HCT116 (cell line): ENCODE results near the gene CHAD. TPM values are rescaled to one million over a fixed set of nuclear protein-coding genes. Genes with fewer than 3 reads are reported as not detected.

ENCODE experiments used
- ATAC-seq: fragments of 200-7000 bp; cut with Tn5 transposase; 2 replicates; pipeline ENCODE4 v1.9.1; 2020; ENCODE audit warnings: mild to moderate bottlenecking, moderate library complexity
- BruUV-seq: library from RNA; stranded (reverse); fragments of 400-500 nt; replicated peaks from 2 replicates; lab custom pipeline; 2021; lab: Mats Ljungman, UMichigan
- CTCF ChIA-PET: fragments of 300-600 bp; sonication (Branson Sonifier 250); formaldehyde crosslinking; loops from one replicate; lab custom pipeline; 2021; ENCODE audit warnings: antibody characterized with exemption; lab: Charles Lee
- POLR2A ChIA-PET: fragments of 300-600, 350-600 bp; sonication (Branson Sonifier 250); formaldehyde crosslinking; loops from one replicate; lab custom pipeline; 2021; ENCODE audit warnings: antibody characterized with exemption; lab: Charles Lee
- RAD21 ChIA-PET, 2 experiments: fragments of 300-600 bp; sonication (Branson Sonifier 250); formaldehyde crosslinking; loops; one replicate each; lab custom pipeline; 2023; ENCODE audit warnings: low total read pairs in 2 of 2; ENCODE audit not compliant: uncharacterized antibody in 2 of 2, unreplicated experiment in 2 of 2, low non-redundant PET in 1 of 2; lab: Charles Lee
- DNase-seq: peaks from one replicate; pipeline ENCODE4 v3.0.0-alpha.2; 2010; ENCODE audit warnings: low read depth, low spot score
- H2AFZ ChIP-seq: fragments of 200-600 bp; shearing (Covaris generic), sonication (generic); 2 replicates; pipeline ENCODE4 v1.6.1; 2017; ENCODE audit warnings: low read depth, mixed run types, mixed read lengths, antibody characterized with exemption, low read length; ENCODE audit not compliant: poor library complexity, severe bottlenecking
- H3K27ac ChIP-seq: 2 replicates; pipeline ENCODE4 v1.5.1; 2012; ENCODE audit warnings: low read depth, low read length
- H3K27me3 ChIP-seq: fragments of 200-600 bp; sonication (generic); 2 replicates; pipeline ENCODE4 v1.6.1; 2016; ENCODE audit warnings: mixed run types, low read length, mixed read lengths; ENCODE audit not compliant: insufficient read depth
- H3K36me3 ChIP-seq, 2 experiments: fragments of 200-500 bp in 1 of 2; fragments of 200-600 bp in 1 of 2; sonication (Bioruptor generic) in 1 of 2; sonication (generic) in 1 of 2; 2 replicates each; pipeline versions ENCODE4 v1.5.1 to v1.6.1; 2014 to 2016; ENCODE audit warnings: low read length in 2 of 2, inconsistent platforms in 1 of 2, mixed read lengths in 1 of 2, mixed run types in 1 of 2; ENCODE audit not compliant: insufficient read depth in 2 of 2, control insufficient read depth in 1 of 2
- H3K4me1 ChIP-seq, 2 experiments: fragments of 200-600 bp in 1 of 2; sonication (generic) in 1 of 2; 2 replicates each; pipeline versions ENCODE4 v1.5.1 to v1.6.1; 2012 to 2017; ENCODE audit warnings: low read length in 2 of 2, inconsistent platforms in 1 of 2, mild to moderate bottlenecking in 1 of 2, mixed read lengths in 1 of 2, mixed run types in 1 of 2, moderate library complexity in 1 of 2; ENCODE audit not compliant: insufficient read depth in 2 of 2, control insufficient read depth in 1 of 2
- H3K4me2 ChIP-seq: fragments of 200-600 bp; sonication (generic); 2 replicates; pipeline ENCODE4 v1.6.1; 2017; ENCODE audit warnings: mixed run types, low read length, mixed read lengths
- H3K4me3 ChIP-seq, 2 experiments: fragments of 200-600 bp in 1 of 2; sonication (generic) in 1 of 2; replicated peaks in 1 of 2; 2 replicates each; pipeline ENCODE4 v1.5.1; 2011 to 2016; ENCODE audit warnings: low read length in 2 of 2, control low read depth in 1 of 2, low read depth in 1 of 2, mild to moderate bottlenecking in 1 of 2, mixed read lengths in 1 of 2, mixed run types in 1 of 2
- H3K79me2 ChIP-seq: fragments of 200-600 bp; sonication (generic); 2 replicates; pipeline ENCODE4 v1.6.1; 2017; ENCODE audit warnings: mild to moderate bottlenecking, mixed run types, low read length, moderate library complexity, mixed read lengths; ENCODE audit not compliant: insufficient read depth
- H3K9ac ChIP-seq: fragments of 200-600 bp; sonication (generic); 2 replicates; pipeline ENCODE4 v1.6.1; 2016; ENCODE audit warnings: low read length, mixed read lengths
- H3K9me2 ChIP-seq: fragments of 200-600 bp; sonication (generic), shearing (Covaris generic); 2 replicates; pipeline ENCODE4 v1.6.1; 2017; ENCODE audit warnings: mixed run types, mild to moderate bottlenecking, moderate library complexity; ENCODE audit not compliant: insufficient read depth
- H3K9me3 ChIP-seq, 2 experiments: fragments of 200-500 bp in 1 of 2; fragments of 200-600 bp in 1 of 2; sonication (Bioruptor generic) in 1 of 2; sonication (generic) in 1 of 2; 2 replicates each; pipeline ENCODE4 v1.6.1; 2014 to 2017; ENCODE audit warnings: low read length in 2 of 2, mixed read lengths in 2 of 2, inconsistent platforms in 1 of 2, low read depth in 1 of 2, mild to moderate bottlenecking in 1 of 2, mixed run types in 1 of 2, moderate library complexity in 1 of 2; ENCODE audit not compliant: control insufficient read depth in 1 of 2, insufficient read depth in 1 of 2
- H4K20me1 ChIP-seq: fragments of 200-600 bp; sonication (generic), shearing (Covaris generic); 2 replicates; pipeline ENCODE4 v1.6.1; 2017; ENCODE audit warnings: mixed run types, mild to moderate bottlenecking, moderate library complexity; ENCODE audit not compliant: insufficient read depth
- CBX3 ChIP-seq: IDR thresholded peaks from 2 replicates; pipeline ENCODE4 v1.6.1; 2012; ENCODE audit warnings: low read depth
- EGR1 ChIP-seq: IDR thresholded peaks from 2 replicates; pipeline ENCODE4 v1.6.1; 2012; ENCODE audit warnings: low read depth
- ELF1 ChIP-seq: IDR thresholded peaks from 2 replicates; pipeline ENCODE4 v1.6.1; 2012; ENCODE audit warnings: low read depth, borderline replicate concordance
- EZH2phosphoT487 ChIP-seq: fragments of 200-600 bp; IDR thresholded peaks from 2 replicates; pipeline ENCODE4 v1.6.1; 2018; ENCODE audit warnings: antibody characterized with exemption, borderline replicate concordance
- FOSL1 ChIP-seq: IDR thresholded peaks from 2 replicates; pipeline ENCODE4 v1.6.1; 2012; ENCODE audit warnings: low read depth
- JUND ChIP-seq: IDR thresholded peaks from 2 replicates; pipeline ENCODE4 v1.6.1; 2012
- POLR2AphosphoS5 ChIP-seq: IDR thresholded peaks from 2 replicates; pipeline ENCODE4 v1.6.1; 2011; ENCODE audit warnings: mild to moderate bottlenecking, low read depth, low read length, moderate library complexity
- RAD21 ChIP-seq: IDR thresholded peaks from 2 replicates; pipeline ENCODE4 v1.6.1; 2012; ENCODE audit warnings: low read depth, mild to moderate bottlenecking
- SIN3A ChIP-seq: IDR thresholded peaks from 2 replicates; pipeline ENCODE4 v1.6.1; 2012; ENCODE audit warnings: low read depth
- SP1 ChIP-seq: IDR thresholded peaks from 2 replicates; pipeline ENCODE4 v1.6.1; 2012; ENCODE audit warnings: low read depth
- YY1 ChIP-seq: IDR thresholded peaks from 2 replicates; pipeline ENCODE4 v1.6.1; 2011; ENCODE audit warnings: low read length, low read depth, moderate library complexity, mild to moderate bottlenecking; ENCODE audit not compliant: insufficient replicate concordance; ENCODE audit errors: extremely low read depth
- ZFX ChIP-seq: fragments of 450-650 bp; IDR thresholded peaks from 2 replicates; pipeline ENCODE4 v1.6.1; 2017
- ZNF274 ChIP-seq: fragments of 200-500 bp; sonication (Bioruptor generic); IDR thresholded peaks from 2 replicates; pipeline ENCODE4 v1.6.1; 2014; ENCODE audit warnings: mild to moderate bottlenecking, low read depth, low read length, inconsistent platforms
- intact Hi-C: fragments of 100-400 bp; cut with micrococcal nuclease; formaldehyde crosslinking; loops from 2 replicates; pipeline ENCODE4 v1.10.0; 2022
- total RNA-seq: library from RNA; stranded (reverse); gene quantifications from one replicate; pipeline ENCODE4 v1.2.1, GENCODE V29; 2021; ENCODE audit not compliant: unreplicated experiment
- TF ChIP-seq, protein P1 (sequence below): IDR thresholded peaks from 2 replicates; pipeline ENCODE4 v1.6.1; 2011; ENCODE audit warnings: mild to moderate bottlenecking, low read length, moderate library complexity; ENCODE audit not compliant: insufficient replicate concordance; ENCODE audit errors: extremely low read depth
- TF ChIP-seq, protein P2 (sequence below): IDR thresholded peaks from 2 replicates; pipeline ENCODE4 v1.6.1; 2012
- TF ChIP-seq, protein P3 (sequence below): IDR thresholded peaks from 2 replicates; pipeline ENCODE4 v1.6.1; 2012; ENCODE audit warnings: low read depth
- TF ChIP-seq, protein P4 (sequence below), 3 experiments: fragments of 200-600 bp in 1 of 3; sonication (generic) in 1 of 3; IDR thresholded peaks in 2 of 3; conservative IDR thresholded peaks in 1 of 3; 2 replicates each; pipeline ENCODE4 v1.5.1; 2012 to 2017; ENCODE audit warnings: low read depth in 2 of 3, low read length in 2 of 3, antibody characterized with exemption in 1 of 3, borderline replicate concordance in 1 of 3, control low read depth in 1 of 3, mild to moderate bottlenecking in 1 of 3, mixed read lengths in 1 of 3, mixed run types in 1 of 3, moderate library complexity in 1 of 3; ENCODE audit not compliant: insufficient read depth in 1 of 3

The CHAD gene
- total RNA-seq, 1 experiment from 2014 or later: not detected

DNA sequence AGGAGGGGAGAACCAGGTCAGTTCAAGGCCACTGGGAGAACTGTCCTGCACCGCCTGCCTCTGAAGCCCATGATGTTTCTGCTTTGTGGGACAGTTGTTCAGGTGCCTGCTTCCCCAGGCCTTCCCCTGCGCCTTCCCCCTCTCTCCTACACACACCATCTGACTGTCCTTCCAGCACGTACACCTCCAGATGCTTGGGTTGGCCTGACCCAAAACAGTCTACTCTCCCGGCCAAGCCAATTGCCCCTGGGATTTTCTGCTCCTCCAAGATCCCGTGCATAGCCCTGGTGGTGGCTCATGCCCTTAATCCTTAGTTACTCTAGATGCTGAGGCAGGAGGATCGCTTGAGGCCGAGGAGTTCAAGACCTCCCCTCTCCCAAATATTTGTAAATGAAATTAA, 9.3 kb upstream of the CHAD start (continued):
- TF ChIP-seq, protein P1, sequence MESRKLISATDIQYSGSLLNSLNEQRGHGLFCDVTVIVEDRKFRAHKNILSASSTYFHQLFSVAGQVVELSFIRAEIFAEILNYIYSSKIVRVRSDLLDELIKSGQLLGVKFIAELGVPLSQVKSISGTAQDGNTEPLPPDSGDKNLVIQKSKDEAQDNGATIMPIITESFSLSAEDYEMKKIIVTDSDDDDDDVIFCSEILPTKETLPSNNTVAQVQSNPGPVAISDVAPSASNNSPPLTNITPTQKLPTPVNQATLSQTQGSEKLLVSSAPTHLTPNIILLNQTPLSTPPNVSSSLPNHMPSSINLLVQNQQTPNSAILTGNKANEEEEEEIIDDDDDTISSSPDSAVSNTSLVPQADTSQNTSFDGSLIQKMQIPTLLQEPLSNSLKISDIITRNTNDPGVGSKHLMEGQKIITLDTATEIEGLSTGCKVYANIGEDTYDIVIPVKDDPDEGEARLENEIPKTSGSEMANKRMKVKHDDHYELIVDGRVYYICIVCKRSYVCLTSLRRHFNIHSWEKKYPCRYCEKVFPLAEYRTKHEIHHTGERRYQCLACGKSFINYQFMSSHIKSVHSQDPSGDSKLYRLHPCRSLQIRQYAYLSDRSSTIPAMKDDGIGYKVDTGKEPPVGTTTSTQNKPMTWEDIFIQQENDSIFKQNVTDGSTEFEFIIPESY: no peak
- TF ChIP-seq POLR2AphosphoS5 (no peak), FOSL1 (no peak), YY1 (no peak), JUND (no peak), CBX3 (no peak), RAD21 (no peak), ZNF274 (no peak), SIN3A (no peak)
- TF ChIP-seq, protein P2, sequence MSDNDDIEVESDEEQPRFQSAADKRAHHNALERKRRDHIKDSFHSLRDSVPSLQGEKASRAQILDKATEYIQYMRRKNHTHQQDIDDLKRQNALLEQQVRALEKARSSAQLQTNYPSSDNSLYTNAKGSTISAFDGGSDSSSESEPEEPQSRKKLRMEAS: no peak
- TF ChIP-seq, all 23 proteins: peak for 0

DNA sequence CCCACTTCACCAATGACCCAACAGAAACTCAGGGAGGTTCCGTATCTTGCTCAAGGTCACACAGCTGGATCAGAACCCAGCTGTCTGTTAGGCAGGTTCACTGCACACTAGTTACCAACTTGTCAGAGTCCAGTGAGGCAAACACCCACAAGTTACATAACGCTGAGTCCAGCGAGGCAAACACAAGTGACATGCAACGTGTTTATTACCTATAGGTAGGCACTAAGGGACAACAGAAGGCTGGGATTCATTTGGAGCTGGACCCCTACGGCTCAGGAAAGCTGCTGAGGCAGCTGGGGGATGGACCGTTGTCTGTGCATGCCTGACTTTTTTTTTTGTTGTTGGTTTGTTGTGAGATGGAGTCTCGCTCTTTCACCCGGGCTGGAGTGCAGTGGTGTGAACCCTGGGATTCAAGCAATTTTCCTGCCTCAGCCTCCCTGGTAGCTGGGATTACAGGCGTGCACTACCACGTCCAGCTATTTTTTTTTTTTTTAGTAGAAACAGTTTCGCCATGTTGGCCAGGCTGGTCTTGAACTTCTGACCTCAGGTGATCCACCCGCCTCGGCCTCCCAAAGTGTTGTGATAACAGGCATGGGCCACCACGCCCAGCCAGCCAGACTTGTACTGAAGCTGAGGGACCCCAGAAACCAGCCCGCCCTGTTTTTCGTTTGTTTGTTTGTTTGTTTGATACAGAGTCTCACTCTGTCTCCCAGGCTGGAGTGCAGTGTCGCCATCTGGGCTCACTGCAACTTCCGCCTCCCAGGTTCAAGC, 8.1 kb upstream of the CHAD start:
- Histone ChIP-seq H3K9me3 (no peaks in the 10 kb centered on the region), H3K9ac (no peak overlapping the region), H4K20me1 (no peaks in the 10 kb centered on the region), H3K4me1 (peaks cover 13 to 28% of the 10 kb centered on the region in 2 experiments), H3K36me3 (peaks cover 2 to 9% of the 10 kb centered on the region in 2 experiments; a peak in 2 of 4 replicates), H3K27ac (no peak overlapping the region), H2AFZ (no peak overlapping the region), H3K4me2 (no peak overlapping the region), H3K27me3 (no peaks in the 10 kb centered on the region), H3K9me2 (no peaks in the 10 kb centered on the region), H3K79me2 (peaks cover 19% of the 10 kb centered on the region), H3K4me3 (no peak overlapping the region)
- TF ChIP-seq CBX3 (no peak), FOSL1 (no peak), EZH2phosphoT487 (no peak), EGR1 (no peak), SP1 (no peak), SIN3A (no peak), ELF1 (no peak), ZFX (no peak)
- TF ChIP-seq, protein P3, sequence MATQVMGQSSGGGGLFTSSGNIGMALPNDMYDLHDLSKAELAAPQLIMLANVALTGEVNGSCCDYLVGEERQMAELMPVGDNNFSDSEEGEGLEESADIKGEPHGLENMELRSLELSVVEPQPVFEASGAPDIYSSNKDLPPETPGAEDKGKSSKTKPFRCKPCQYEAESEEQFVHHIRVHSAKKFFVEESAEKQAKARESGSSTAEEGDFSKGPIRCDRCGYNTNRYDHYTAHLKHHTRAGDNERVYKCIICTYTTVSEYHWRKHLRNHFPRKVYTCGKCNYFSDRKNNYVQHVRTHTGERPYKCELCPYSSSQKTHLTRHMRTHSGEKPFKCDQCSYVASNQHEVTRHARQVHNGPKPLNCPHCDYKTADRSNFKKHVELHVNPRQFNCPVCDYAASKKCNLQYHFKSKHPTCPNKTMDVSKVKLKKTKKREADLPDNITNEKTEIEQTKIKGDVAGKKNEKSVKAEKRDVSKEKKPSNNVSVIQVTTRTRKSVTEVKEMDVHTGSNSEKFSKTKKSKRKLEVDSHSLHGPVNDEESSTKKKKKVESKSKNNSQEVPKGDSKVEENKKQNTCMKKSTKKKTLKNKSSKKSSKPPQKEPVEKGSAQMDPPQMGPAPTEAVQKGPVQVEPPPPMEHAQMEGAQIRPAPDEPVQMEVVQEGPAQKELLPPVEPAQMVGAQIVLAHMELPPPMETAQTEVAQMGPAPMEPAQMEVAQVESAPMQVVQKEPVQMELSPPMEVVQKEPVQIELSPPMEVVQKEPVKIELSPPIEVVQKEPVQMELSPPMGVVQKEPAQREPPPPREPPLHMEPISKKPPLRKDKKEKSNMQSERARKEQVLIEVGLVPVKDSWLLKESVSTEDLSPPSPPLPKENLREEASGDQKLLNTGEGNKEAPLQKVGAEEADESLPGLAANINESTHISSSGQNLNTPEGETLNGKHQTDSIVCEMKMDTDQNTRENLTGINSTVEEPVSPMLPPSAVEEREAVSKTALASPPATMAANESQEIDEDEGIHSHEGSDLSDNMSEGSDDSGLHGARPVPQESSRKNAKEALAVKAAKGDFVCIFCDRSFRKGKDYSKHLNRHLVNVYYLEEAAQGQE: no peak
- TF ChIP-seq, protein P4, sequence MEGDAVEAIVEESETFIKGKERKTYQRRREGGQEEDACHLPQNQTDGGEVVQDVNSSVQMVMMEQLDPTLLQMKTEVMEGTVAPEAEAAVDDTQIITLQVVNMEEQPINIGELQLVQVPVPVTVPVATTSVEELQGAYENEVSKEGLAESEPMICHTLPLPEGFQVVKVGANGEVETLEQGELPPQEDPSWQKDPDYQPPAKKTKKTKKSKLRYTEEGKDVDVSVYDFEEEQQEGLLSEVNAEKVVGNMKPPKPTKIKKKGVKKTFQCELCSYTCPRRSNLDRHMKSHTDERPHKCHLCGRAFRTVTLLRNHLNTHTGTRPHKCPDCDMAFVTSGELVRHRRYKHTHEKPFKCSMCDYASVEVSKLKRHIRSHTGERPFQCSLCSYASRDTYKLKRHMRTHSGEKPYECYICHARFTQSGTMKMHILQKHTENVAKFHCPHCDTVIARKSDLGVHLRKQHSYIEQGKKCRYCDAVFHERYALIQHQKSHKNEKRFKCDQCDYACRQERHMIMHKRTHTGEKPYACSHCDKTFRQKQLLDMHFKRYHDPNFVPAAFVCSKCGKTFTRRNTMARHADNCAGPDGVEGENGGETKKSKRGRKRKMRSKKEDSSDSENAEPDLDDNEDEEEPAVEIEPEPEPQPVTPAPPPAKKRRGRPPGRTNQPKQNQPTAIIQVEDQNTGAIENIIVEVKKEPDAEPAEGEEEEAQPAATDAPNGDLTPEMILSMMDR (IDR thresholded peaks at IDR 0.05 in 2 of 3, conservative IDR thresholded peaks at IDR 0.05 in 1 of 3; ENCODE audit: borderline replicate concordance in 1 of 3, insufficient read depth in 1 of 3, low read depth in 2 of 3, low read length in 2 of 3): no peak
- DNase-seq (no peak), ATAC-seq (no peak)
- ChIA-PET POLR2A (interaction anchor here (0.6 kb wide), 1 partner anchor 232 kb away, joined by 3 read pairs; no protein-coding TSS in a partner anchor), CTCF (no interaction called here), RAD21 (no interaction called here)
- intact Hi-C loops: no loop called here
- BruUV-seq: no TSS peak
